HG03196 (cell line): ENCODE data around the gene ABHD17C.
"Not testable (repeated sequence)": the region's sequence is repeated elsewhere in the genome, so short reads cannot be mapped to it uniquely, and the experiment has no call there.

Experiments used
- ATAC-seq: cut with Tn5 transposase; IDR thresholded peaks from one replicate; pipeline ENCODE4 v1.9.1; 2021; ENCODE audit not compliant: unreplicated experiment

Gene ABHD17C

DNA sequence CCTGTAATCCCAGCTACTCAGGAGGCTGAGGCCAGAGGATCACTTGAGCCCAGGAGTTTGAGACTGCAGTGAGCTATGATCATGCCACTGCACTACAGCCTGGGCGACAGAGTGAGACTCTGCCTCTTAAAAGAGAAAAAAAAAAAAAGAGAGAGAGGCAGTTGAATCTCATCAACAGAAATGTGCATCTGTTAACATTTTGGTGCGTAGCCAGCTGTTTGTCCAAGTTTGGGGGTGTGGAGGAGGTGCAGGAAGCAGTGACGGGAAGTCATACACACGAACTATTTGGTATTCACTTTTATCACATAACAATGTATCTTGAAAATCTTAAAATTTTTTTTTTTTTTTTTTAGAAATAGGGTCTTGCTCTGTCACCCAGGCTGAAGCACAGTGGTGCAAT lies 65.8 kb downstream of the ABHD17C start:
- ATAC-seq, result no peak

DNA sequence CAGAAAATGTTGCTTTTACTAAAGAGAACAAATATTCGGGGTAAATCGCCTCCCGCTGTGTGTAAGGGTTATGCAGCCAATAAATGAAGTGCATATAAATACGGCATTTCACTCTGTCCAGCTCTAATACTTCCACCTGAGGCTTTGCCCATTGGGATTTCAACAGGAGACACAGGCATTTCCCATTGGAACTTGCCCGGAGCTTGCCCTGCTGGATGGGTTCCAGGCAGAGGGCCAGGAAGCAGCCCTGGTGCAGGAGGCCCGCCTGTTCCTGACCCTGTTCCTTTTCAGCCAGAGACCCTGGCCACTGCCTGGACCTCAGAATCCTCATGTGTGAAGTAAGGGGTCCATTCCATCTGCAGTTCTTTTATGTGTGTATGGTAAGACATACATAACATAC lies 66.6 kb downstream of the ABHD17C start:
- ATAC-seq, result no peak

DNA sequence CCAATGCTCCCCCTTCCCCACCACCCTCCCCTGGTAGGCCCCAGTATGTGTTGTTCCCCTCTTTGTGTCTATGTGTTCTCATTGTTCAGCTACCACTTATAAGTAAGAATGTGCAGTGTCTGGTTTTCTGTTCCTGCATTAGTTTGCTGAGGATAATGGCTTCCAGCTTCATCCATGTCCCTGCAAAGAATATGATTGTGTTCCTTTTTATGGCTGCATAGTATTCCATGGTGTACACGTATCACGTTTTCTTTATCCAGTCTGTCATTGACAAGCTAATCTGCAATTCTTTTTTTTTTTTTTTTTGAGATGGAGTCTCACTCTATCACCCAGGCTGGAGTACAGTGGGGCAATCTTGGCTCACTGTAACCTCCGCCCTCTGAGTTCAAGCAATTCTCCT lies 68.1 kb downstream of the ABHD17C start:
- ATAC-seq, result not testable (repeated sequence)

DNA sequence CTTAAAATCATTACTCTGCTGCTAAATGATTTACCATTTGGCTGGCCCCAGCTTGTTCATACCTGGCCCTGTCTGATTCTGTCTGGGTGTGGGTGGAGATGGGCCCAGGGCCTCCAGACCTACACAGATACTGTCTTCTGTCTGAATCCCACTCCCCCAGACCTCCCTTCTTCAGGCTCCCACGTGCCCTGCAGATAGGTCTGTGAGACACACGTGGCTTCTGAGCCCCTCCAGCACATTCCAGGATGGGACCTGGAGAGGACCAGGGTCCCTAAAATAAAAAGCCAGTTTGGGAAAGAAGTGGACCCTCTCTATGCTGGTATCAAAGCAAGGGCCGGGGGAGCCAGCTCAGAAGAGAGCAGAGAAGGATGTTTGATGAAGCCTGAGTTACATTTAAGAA lies 69.4 kb downstream of the ABHD17C start:
- ATAC-seq, result no peak

DNA sequence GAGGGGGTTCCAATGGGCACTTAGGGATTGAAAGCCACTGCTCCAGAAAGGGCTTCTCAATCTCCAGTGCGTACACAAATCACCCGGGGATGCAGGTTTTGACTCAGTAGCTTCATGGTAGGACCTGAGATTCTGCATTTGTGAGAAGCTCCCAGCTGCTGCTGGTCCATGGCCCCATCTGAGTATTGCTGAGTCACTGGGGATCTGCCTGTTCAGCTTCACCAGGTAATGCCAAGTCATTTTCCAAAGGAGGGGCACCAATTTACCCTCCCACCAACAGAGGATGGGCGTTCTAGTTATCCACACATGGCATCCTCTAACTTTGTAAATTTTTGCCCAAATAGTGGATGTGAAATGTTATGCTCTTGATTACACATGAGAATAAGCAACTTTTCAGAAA lies 71.2 kb downstream of the ABHD17C start:
- no peak for ATAC-seq

DNA sequence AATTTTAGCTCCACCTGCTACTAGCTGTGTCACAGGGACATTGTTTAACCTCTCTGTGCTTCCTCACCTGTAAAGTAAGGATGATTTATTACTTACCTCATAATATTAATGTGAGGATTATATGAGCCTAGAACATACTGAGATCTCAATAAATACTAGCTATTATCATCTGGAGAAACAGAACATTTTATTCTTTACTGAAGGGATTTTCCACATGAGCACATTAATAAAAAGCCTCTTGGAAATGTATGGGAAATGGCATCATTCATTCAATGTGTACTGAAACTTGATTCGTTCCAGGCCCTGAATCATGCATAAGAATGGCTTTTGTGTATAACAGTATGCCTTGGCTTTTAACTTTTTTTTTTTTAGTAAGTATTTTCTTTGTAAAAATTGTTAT lies 73.0 kb downstream of the ABHD17C start:
- ATAC-seq, result no peak

DNA sequence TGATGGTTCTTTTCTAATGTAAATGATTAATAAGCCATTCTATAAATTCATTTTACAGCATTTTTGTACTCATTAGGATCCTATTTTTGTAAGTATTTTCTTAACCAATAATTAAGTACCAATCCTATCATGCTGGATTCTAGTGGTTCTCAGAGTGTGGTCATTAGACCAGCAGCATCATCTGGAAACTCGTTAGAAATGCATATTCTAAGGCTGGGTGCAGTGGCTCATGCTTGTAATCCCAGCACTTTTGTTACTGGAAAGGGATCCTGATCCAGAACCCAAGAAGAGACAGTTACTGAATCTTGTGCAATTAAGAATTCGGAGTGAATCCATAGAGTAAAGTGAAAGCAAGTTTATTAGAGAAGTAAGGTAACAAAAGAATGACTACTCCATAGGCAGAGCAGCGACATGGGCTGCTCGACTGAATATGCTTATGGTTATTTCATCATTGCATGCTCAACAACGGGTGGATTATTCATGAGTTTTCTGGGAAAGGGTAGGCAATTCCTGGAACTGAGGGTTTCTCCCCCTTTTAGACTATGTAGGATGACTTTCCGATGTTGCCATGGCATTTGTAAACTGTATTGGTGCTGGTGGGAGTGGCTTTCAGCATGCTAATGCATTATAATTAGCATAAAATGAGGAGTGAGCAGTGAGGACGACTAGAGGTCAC lies 74.2 kb downstream of the ABHD17C start:
- no peak for ATAC-seq

DNA sequence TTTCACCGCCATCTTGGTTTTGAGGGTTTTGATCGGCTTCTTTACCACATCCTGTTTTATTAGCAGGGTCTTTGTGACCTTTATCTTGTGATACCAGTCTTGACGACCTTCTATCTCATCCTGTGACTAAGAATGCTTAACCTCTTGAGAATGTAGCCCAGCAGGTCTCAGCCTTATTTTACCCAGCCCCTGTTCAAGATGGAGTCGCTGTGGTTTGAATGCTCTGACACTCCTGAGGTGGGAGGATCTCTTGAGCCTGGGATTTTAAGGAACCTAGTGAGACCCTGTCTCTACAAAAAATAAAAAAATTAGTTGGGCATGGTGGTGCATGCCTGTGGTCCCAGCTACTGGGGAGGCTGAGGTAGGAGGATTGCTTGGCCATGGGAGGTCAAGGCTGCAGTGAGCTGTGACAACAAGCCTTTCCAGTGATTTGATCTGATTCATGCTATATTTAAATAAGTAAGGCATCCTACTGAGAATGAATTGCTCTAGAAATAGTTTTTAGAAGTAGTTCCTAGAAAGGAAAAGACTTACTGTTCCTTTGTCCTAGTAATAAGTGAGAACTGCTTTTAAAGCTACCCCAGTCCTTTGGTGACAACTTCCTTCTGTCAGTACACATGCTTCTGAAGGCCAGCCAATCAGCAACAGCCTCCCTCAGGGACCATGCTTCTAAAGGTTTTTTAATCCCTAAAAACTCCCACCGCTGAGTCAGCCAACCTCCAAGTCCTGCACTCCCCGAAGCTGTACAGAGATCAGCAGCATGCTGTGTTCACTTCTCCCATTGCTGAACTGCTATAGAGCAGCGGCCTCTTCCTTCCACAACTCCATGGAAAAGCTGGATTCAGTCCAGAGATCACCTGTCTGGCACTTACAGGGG lies 75.0 kb downstream of the ABHD17C start:
- ATAC-seq, result no peak

DNA sequence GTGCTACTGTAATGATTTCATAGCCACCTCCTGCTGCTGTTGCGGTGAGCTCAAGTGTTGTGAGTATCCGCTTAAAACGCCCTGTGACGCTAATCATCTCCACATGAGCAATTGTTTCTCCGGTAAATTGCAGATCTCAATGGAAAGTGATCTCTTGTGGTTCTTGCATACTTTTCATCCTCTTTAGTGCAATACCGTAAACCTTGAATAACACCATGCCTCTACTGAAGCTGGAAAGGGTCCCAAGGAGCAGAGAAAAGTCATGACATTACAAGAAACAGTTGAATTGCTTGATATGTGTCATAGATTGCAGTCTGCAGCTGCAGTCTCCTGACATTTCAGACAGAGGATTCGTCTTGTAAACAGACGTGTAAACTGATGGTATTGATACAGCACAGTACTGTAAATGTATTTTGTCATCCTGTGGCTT lies 78.0 kb downstream of the ABHD17C start:
- ATAC-seq, result no peak

DNA sequence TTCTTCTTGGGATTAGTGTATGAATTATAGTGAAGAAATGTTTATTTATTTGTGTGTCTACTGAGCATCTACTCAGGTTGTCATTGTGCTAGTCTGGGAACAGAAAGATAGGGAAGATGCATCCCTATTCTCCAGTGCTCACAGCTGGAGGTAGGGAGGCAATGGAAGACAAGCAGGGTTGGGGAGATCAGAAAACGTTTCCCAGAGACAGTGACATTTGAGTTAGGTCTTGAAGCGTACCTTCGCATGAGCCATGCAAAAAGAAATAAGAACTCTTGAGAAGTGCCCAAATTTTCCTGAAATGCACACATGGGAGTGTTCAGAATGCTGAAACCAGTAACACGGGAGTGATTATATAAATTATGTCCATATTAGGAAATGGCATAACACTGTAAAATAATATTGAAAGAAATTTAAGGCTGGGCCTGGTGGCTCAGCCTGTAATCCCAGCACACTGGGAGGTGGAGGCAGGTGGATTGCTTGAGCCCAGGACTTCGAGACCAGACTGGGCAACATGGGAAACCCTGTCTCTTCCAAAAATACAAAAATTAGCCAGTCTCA lies 78.8 kb downstream of the ABHD17C start:
- no peak for ATAC-seq

DNA sequence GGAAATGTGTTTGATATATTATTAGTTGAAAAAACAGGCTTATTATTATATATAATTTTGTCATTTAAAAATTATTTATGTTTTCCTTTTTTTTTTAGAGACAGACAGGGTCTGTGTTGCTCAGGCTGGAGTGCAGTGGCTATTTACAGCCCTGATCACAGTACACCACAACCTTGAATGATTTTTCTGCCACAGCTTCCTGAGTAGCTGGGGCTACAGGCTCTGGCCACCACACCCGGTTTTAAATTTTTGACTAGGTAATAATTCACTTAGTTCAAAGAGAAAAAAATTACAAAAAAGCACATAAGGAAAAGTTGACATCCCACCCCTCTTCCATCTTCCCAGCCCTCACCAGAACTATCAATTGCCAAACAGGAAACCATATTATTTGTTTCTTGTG lies 79.4 kb downstream of the ABHD17C start:
- ATAC-seq, result no peak

DNA sequence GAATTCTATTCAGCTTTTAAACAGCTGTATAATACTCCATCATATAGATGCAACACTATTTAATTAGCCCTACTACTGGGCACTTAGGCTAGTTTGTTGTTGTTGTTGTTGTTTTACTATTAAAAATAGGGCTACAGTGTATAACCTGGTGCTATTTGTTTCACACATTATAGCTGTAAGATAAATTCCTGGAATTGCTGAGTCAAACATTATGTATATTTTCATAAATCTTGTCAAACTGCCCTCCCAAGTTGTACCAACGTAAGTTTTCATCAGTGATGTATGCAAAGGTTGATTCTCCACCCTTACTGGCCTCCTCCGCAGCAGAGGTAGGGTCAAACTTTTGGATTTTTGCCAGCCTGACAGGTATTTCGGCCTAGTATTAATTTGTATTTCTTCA lies 80.2 kb downstream of the ABHD17C start:
- no peak for ATAC-seq

DNA sequence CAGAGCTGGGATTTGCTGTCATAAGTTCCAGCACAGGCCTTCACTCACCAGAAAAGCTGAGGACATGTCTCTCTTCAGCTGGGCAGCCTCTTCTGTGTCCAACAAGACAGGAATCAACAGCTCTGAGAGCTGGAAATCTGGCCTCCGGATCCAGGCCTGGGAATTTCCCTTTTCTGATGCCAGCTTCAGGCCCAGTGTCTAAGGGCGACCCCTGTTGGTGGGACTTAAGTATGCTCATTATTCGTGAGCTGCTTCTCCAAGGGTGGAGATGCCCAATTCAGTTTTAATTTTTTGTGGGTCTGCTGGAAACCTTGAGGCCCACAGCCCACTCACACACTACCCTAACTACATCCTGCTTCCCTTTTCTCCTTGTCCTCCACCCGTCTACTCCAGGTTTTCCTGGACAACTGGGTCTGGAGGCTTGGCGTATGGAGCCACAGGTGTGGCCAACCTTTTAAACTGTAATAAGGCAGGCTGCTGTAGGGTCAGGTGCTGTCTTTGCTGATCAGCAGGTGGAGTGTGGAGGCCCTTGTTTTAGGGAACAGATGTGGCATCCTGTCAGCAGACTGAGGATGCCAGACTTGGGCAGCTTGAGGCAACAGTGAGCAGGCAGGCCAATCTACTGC lies 81.4 kb downstream of the ABHD17C start:
- ATAC-seq, result no peak

DNA sequence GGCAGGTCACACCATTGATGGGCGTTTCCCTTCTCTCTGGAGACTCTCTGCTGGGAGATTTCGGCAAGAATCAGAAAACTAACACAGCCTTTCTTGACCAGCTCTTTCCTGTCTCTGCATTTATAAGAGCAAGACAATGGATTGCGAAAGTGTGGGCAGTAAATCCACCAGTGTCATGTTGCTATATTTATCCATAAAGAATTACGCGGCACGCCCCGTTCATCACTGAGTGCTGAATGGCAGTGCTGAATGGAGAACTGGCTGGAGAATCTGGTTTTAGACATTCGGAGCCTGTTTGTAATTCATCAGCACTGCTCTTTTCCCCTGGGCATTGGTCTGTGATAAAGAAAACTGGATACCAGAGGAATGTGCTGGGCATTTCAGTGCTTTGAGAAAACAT lies 82.0 kb downstream of the ABHD17C start:
- ATAC-seq, result no peak

DNA sequence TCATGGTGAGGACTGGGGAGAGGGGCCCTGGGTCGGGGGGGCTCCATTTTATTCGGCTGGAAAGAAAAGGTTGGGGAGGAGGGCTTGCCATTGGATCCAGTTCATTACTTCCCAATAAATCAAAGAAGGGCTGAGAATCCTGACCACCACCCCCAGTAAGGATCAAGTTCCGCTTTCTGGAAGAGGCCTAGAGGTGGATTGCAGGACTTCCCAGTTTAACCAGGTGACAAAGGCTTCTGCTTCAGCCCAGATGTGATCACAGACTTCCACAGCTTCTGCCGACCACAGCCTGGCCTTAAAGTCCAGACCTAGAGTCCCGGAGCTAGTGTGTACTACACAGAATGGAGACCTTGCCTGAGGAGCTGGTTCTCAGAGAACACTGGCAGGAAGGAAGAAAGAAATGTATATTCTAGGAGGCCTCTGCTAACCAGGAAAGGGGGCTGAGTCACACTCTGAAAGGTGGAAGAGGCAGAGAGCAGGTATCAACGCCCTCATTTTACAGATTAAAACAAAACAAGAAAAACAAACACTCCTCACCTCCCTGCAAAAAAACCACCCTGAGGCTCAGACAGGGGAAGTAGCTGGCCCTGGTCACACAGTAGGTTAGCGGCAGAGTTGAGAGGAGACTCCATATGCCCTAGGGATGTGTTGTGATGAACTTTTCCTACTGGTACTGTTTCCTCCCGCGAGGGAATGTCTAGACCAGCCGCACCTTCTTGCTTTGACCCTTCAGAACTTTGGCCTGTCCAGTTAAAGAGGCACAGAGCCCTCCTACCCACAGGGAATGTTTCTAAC lies 82.9 kb downstream of the ABHD17C start:
- no peak for ATAC-seq

DNA sequence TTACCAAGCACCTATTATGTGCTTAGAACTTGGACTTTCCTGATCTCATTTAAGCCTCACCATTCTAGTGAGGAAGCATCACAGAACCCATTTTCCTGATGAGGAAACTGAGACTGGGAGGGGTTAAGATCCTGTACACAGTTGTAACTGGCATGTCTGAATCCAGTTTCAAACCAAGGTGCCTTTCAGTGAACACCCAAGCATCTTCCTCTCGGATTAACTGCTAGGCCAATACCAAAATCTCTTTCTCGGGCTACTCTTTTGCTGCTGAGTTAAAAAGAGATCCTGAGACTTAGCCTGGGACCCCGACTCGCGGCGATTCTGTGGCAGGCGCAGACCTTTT lies 83.5 kb downstream of the ABHD17C start:
- no peak for ATAC-seq

DNA sequence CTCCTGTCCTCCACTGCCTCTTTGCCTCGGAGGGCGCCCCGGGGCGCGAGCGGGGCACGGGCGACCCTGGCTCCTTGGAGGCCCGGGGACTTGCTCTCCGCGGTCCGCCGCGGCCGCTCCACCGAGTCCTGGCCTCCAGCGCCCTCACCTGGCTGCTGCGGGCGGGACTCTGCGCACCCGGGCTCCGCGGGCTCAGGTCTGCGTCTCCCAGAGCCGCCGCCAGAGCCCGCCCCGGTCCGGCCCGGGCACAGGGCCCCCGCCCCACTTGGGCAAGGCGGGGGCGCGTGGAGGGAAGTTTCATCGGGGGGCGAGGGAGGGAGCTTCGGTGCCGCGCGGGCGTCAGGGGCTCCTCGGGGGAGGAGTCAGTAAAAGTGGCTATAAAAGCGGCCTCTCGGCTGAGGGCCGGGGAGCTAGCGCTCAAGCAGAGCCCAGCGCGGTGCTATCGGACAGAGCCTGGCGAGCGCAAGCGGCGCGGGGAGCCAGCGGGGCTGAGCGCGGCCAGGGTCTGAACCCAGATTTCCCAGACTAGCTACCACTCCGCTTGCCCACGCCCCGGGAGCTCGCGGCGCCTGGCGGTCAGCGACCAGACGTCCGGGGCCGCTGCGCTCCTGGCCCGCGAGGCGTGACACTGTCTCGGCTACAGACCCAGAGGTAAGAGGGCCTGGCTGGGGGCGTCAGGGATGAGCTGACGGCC lies 84.0 kb downstream of the ABHD17C start, which contains the start of gene CEMIP:
TSS of gene CEMIP (plus strand) at position 407 of the 694 bp plus-strand sequence. CDS start 94,510 bp downstream, outside the sequence.
- ATAC-seq, result no peak

DNA sequence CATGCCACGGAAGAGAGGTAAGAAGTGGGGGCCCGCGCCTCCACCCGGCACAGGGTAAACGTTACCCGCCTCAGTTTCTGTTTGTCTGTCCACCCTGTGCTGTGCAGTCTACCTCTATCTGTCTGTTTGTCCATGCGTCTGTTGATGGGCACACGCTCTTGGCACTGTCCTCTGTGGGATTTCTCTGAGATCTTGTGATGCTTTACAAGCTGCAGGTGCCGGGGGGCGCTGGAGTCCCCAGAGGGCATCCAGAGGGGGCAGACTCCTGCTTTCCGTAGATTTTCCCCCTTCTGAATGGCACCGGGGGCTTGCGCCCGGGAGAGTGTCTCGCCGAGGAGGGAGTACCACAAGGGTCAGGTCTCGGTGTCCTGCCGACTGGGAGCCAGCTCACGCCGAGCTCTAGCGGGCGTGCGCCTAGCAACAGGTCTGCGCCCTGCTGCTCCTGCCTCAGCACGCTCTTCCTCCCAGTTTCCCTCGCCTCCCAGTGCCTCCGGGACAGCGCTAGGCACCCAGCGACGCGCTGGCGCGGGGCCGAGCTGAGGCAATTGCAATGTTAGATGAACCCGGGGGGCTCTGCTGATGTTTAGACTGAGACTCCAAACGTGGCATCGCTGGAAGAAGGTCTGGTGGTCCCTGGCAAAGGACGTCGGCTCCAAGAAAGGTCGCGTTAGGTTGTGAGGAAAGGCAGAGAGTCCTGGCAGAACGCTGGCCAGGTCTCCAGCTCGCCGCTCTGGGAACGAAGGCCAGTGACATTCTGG lies 84.7 kb downstream of the ABHD17C start:
- ATAC-seq, result no peak

DNA sequence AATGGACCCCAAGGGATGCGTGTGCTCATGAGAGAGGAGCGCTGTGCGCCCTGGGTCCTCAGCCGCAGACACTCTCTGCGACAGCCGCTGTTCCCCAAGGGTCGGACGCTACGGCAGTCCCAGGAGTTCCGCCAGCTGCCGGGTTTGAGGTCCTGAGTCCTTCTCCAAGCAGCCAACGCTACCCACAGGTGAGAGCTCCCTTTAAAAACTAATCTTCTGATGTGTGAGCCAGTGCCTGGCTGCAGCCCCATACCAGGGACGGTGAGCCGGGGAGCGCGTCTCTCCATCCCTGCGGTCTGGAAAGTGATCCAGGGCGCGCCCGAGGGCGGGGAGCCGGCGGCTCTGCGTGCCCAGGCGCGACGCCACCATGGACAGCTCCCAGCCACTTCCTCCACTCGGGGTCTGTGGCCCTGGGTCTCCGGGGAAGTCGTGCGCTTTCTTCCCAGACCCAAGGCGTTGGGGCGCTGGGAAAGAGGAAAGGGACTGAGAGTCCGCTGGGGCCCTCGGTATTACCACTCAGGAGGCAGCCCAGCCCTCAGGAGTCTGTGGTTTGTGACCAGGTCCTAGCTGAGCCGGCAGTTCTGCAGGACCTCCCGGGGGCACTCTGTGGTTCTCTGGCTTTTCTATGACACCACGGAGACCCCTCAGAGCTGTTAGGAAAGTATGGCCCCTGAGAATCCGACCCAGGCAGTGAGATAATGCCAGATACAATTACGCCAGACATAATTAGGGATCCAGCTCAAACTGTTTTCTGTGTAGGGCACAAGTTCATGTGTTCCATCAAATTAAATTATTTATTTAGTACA lies 85.5 kb downstream of the ABHD17C start:
- no peak for ATAC-seq
